OCI-LY1 (cell line): ENCODE results near the gene N4BP2L2.

ENCODE experiments used
- CTCF ChIP-seq: fragments of 200-600 bp; sonication (generic), shearing (Covaris generic); IDR thresholded peaks from 2 replicates; pipeline ENCODE4 v1.5.1; 2017; ENCODE audit warnings: mild to moderate bottlenecking, antibody characterized with exemption, low read length, moderate library complexity, mixed read lengths
- EZH2 ChIP-seq: fragments of 200-600 bp; sonication (generic), shearing (Covaris generic); IDR thresholded peaks from 2 replicates; pipeline ENCODE4 v1.8.0; 2017; ENCODE audit warnings: borderline replicate concordance, mixed run types, mild to moderate bottlenecking, antibody characterized with exemption, low read length, moderate library complexity, mixed read lengths

GRCh38 chr13:32515246-32515645 is 23.3 kb downstream of the N4BP2L2 start:
- no peak for TF ChIP-seq CTCF
- no peak for TF ChIP-seq EZH2
